Adrenal gland (tissue), 12 donors: ENCODE data around the gene MYT1. TPM values are rescaled to one million over a fixed set of nuclear protein-coding genes. Genes with fewer than 3 reads are reported as not detected.
A peak's percentile ranks its signal among the peaks of the same experiment; 100 is the strongest.
"Not testable (repeated sequence)": the region's sequence is repeated elsewhere in the genome, so short reads cannot be mapped to it uniquely, and the experiment has no call there.

ENCODE experiments used
- DNase-seq, 7 donors: peaks; one replicate each; pipeline ENCODE4 v3.0.0-alpha.2; 2019 to 2020
- H3K27ac ChIP-seq, 5 donors: fragments of 200-600 bp; sonication (generic) in 4 of 5; 1 replicate in 3 of 5; 2 replicates in 2 of 5; pipeline versions ENCODE4 v1.5.1 to v1.8.0; 2016 to 2020; ENCODE audit warnings: mild to moderate bottlenecking in 1 of 5
- H3K27me3 ChIP-seq: fragments of 200-600 bp; 2 replicates; pipeline ENCODE4 v1.8.0; 2021
- H3K36me3 ChIP-seq, 2 donors: fragments of 200-600 bp; replicated peaks in 1 of 2; 1 replicate in 1 of 2; 2 replicates in 1 of 2; pipeline versions ENCODE4 v1.5.1 to v1.8.0; 2018 to 2022
- H3K4me1 ChIP-seq, 2 donors: fragments of 200-600 bp; replicated peaks in 1 of 2; 1 replicate in 1 of 2; 2 replicates in 1 of 2; pipeline versions ENCODE4 v1.5.1 to v1.8.0; 2018 to 2021
- H3K4me3 ChIP-seq, 4 donors: fragments of 200-600 bp; sonication (generic) in 3 of 4; one replicate each; pipeline ENCODE4 v1.5.1; 2016 to 2018
- H3K9me3 ChIP-seq, 3 donors: fragments of 200-600 bp; sonication (generic) in 1 of 3; replicated peaks in 1 of 3; 1 replicate in 2 of 3; 2 replicates in 1 of 3; pipeline versions ENCODE4 v1.5.1 to v1.8.0; 2016 to 2021
- CTCF ChIP-seq, 6 experiments: fragments of 450-650 bp in 4 of 6; fragments of 200-600 bp in 2 of 6; sonication (generic) in 1 of 6; IDR thresholded peaks; 1 replicate in 5 of 6; 2 replicates in 1 of 6; pipeline versions ENCODE4 v1.5.1 to v1.8.0; 2016 to 2021; ENCODE audit warnings: antibody characterized with exemption in 6 of 6, mild to moderate bottlenecking in 2 of 6, moderate library complexity in 1 of 6
- POLR2A ChIP-seq, 2 donors: fragments of 450-650 bp; IDR thresholded peaks; one replicate each; pipeline ENCODE4 v1.6.1; 2017; ENCODE audit warnings: antibody characterized with exemption in 2 of 2, mild to moderate bottlenecking in 2 of 2, moderate library complexity in 1 of 2
- WGBS, 4 donors: extraction: QIAGEN DNeasy Blood & Tissue Kit in 2 of 4; methylation state at CpG; one replicate each; pipeline versions ENCODE4 v1.1.5 to v1.1.7; 2013 to 2017; 5-methylcytosine and 5-hydroxymethylcytosine counted together
- intact Hi-C, 2 donors: fragments of 100-400 bp; cut with DNase I; formaldehyde crosslinking; loops; one replicate each; pipeline versions ENCODE4 v1.14.1 to v1.15.0; 2022 to 2023
- polyA plus RNA-seq, 3 donors: library from polyadenylated mRNA; stranded (reverse); fragments of 200-250 nt in 2 of 3; fragments of 350-450 nt in 1 of 3; fragmentation: Illumina TruSeq in 1 of 3; extraction: RNeasy Lipid Tissue Mini Kit (QIAGEN cat#74804) in 1 of 3; gene quantifications; one replicate each; pipeline ENCODE4 v1.2.3, GENCODE V29; 2013 to 2014
- total RNA-seq, 9 donors: library from RNA; depleted of rRNA in 4 of 9; stranded (reverse); fragments of >200 nt in 4 of 9; fragments of 120-200 nt in 1 of 9; fragmentation: NEBNext Ultra II Directional in 1 of 9; extraction: Animal tissue kit (Norgen Biotek cat#: 25700) in 1 of 9; gene quantifications; one replicate each; pipeline versions ENCODE4 v1.1.0 to v1.2.4, GENCODE V29; 2013 to 2023
- donor health status: healthy with polysubstance abuse.
- donor health status: Bipolar disorder and iron deficiency.
- donor health status: DM: yes; HTN: yes; CAD: no.
- donor health status: DM: no; HTN: no; CAD: no.
- donor health status: DM: no; HTN: no; CAD: no.
- donor health status: DM: yes; HTN: yes; CAD: no.

MYT1 gene
- total and polyA plus RNA-seq, 12 donors = 0.61 to 8.5 (median 2.7) TPM

GRCh38 chr20:64185276-64185900, 21.1 kb downstream of the MYT1 start:
- DNase-seq = no peak
- H3K9me3 ChIP-seq = no peaks in the 10 kb centered on the region
- WGBS, 4 donors = 79 to 90% (median 87%) methylated on average over 5 to 9 of the region's 9 CpGs
- H3K27me3 ChIP-seq = no peaks in the 10 kb centered on the region
- H3K27ac ChIP-seq = no peak overlapping the region
- no peaks in the 10 kb centered on the region for H3K36me3 ChIP-seq
- TF ChIP-seq CTCF (IDR thresholded peaks at IDR 0.05) (no peak), POLR2A (IDR thresholded peaks at IDR 0.05) (no peak)
- no peaks in the 10 kb centered on the region for H3K4me1 ChIP-seq
- intact Hi-C loops = no loop called here
- no peak overlapping the region for H3K4me3 ChIP-seq

GRCh38 chr20:64186071-64186598, 21.9 kb downstream of the MYT1 start:
- no peaks in the 10 kb centered on the region for H3K27me3 ChIP-seq
- no peak for DNase-seq

GRCh38 chr20:64187213-64187612, 23.0 kb downstream of the MYT1 start:
- intact Hi-C loops, H3K27ac ChIP-seq, H3K27me3 ChIP-seq, H3K4me1 ChIP-seq, H3K36me3 ChIP-seq, H3K4me3 ChIP-seq, H3K9me3 ChIP-seq, DNase-seq: not testable (repeated sequence)
- WGBS, 4 donors = 93 to 96% (median 95%) methylated on average over 19 to 24 of the region's 24 CpGs

More at GRCh38 chr20:64186071-64186598, 21.9 kb downstream of the MYT1 start:
- Histone ChIP-seq H3K27ac (no peak overlapping the region), H3K4me3 (no peak overlapping the region), H3K36me3 (no peaks in the 10 kb centered on the region), H3K4me1 (no peaks in the 10 kb centered on the region), H3K9me3 (no peaks in the 10 kb centered on the region)
- WGBS, 4 donors = 83 to 95% (median 92%) methylated on average over 6 to 13 of the region's 13 CpGs
- no peak for TF ChIP-seq POLR2A (IDR thresholded peaks at IDR 0.05)
- TF ChIP-seq CTCF (IDR thresholded peaks at IDR 0.05) = no peak
- intact Hi-C loops = no loop called here

GRCh38 chr20:64188091-64188490, 23.8 kb downstream of the MYT1 start:
- Histone ChIP-seq H3K9me3 (no peaks in the 10 kb centered on the region), H3K36me3 (no peaks in the 10 kb centered on the region), H3K27ac (peak overlapping the region in 1 of 5 donors; percentile 54), H3K27me3 (no peaks in the 10 kb centered on the region), H3K4me3 (no peak overlapping the region), H3K4me1 (no peaks in the 10 kb centered on the region)
- WGBS, 4 donors = 84 to 95% (median 90%) methylated on average over 3 to 4 of the region's 4 CpGs
- TF ChIP-seq POLR2A (IDR thresholded peaks at IDR 0.05) (no peak), CTCF (IDR thresholded peaks at IDR 0.05) (no peak)
- intact Hi-C loops = no loop called here
- DNase-seq = no peak
